GM12892 (cell line): Measurements from ENCODE around the gene MFAP4.

ENCODE experiments used
- POLR2A ChIP-seq: IDR thresholded peaks from 2 replicates; pipeline ENCODE4 v1.6.1; 2011; ENCODE audit warnings: low read depth, low read length, control low read depth
- POLR2AphosphoS5 ChIP-seq: IDR thresholded peaks from 2 replicates; pipeline ENCODE4 v1.6.1; 2011; ENCODE audit warnings: low read depth, low read length, control low read depth

GRCh38 chr17:19372439-19372838, 14.6 kb downstream of the MFAP4 start:
- TF ChIP-seq POLR2A = no peak
- TF ChIP-seq POLR2AphosphoS5 = no peak
